Loucy (cell line): ENCODE results near the gene SH3RF1.

Experiments
- EZH2phosphoT487 ChIP-seq: fragments of 200-600 bp; IDR thresholded peaks from 2 replicates; pipeline ENCODE4 v1.6.1; 2018; ENCODE audit warnings: antibody characterized with exemption, mild to moderate bottlenecking, moderate library complexity, borderline replicate concordance
- TF ChIP-seq, protein P1 (sequence below): fragments of 200-600 bp; sonication (generic); conservative IDR thresholded peaks from 2 replicates; pipeline ENCODE4 v1.5.1; 2014; ENCODE audit warnings: mild to moderate bottlenecking, antibody characterized with exemption, low read length

DNA sequence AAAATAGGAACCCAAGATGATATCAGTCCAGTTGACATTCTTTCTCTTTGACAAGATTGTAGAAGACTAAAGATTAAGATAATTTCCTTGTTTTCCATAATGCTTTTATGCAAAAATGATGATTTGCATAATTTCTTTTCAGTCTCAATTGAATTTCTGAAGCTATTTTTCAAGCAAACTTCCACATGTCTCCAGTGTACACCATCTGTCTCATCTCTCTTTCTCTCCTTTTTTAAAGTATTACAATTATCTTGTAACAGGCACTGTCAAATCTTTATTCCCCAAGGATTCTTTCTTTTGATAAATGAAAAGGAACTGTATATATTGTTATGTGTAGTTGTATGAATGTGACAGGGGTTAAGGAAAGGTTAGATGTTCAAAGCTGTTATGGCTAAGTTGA lies 7.9 kb upstream of the SH3RF1 start:
- TF ChIP-seq, protein P1, sequence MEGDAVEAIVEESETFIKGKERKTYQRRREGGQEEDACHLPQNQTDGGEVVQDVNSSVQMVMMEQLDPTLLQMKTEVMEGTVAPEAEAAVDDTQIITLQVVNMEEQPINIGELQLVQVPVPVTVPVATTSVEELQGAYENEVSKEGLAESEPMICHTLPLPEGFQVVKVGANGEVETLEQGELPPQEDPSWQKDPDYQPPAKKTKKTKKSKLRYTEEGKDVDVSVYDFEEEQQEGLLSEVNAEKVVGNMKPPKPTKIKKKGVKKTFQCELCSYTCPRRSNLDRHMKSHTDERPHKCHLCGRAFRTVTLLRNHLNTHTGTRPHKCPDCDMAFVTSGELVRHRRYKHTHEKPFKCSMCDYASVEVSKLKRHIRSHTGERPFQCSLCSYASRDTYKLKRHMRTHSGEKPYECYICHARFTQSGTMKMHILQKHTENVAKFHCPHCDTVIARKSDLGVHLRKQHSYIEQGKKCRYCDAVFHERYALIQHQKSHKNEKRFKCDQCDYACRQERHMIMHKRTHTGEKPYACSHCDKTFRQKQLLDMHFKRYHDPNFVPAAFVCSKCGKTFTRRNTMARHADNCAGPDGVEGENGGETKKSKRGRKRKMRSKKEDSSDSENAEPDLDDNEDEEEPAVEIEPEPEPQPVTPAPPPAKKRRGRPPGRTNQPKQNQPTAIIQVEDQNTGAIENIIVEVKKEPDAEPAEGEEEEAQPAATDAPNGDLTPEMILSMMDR, result no peak
- TF ChIP-seq EZH2phosphoT487, result no peak
